Hepatocyte (in vitro differentiated cells): ENCODE measurements around the gene REXO1.

Experiments
- EZH2 ChIP-seq: fragments of 200-600 bp; sonication (generic); IDR thresholded peaks from 2 replicates; pipeline ENCODE4 v1.6.1; 2016; ENCODE audit warnings: antibody characterized with exemption, mild to moderate bottlenecking, borderline replicate concordance
- TF ChIP-seq, protein P1 (sequence below): fragments of 200-600 bp; sonication (generic); IDR thresholded peaks from 2 replicates; pipeline ENCODE4 v1.5.1; 2016; ENCODE audit warnings: antibody characterized with exemption, mild to moderate bottlenecking; ENCODE audit not compliant: poor library complexity

- TF ChIP-seq, protein P1, sequence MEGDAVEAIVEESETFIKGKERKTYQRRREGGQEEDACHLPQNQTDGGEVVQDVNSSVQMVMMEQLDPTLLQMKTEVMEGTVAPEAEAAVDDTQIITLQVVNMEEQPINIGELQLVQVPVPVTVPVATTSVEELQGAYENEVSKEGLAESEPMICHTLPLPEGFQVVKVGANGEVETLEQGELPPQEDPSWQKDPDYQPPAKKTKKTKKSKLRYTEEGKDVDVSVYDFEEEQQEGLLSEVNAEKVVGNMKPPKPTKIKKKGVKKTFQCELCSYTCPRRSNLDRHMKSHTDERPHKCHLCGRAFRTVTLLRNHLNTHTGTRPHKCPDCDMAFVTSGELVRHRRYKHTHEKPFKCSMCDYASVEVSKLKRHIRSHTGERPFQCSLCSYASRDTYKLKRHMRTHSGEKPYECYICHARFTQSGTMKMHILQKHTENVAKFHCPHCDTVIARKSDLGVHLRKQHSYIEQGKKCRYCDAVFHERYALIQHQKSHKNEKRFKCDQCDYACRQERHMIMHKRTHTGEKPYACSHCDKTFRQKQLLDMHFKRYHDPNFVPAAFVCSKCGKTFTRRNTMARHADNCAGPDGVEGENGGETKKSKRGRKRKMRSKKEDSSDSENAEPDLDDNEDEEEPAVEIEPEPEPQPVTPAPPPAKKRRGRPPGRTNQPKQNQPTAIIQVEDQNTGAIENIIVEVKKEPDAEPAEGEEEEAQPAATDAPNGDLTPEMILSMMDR = no peak
- no peak for TF ChIP-seq EZH2
These were observed 38.6 kb downstream of the REXO1 start for GRCh38 chr19:1809678-1810077.
